ENCODE data around the gene ZSCAN20. TPM values are rescaled to one million over a fixed set of nuclear protein-coding genes. Genes with fewer than 3 reads are reported as not detected.

ZSCAN20 gene
- total and polyA plus RNA-seq, 5 donors from 2014 or later: 0.17 to 0.94 (median 0.35) TPM; not detected in 2

DNA sequence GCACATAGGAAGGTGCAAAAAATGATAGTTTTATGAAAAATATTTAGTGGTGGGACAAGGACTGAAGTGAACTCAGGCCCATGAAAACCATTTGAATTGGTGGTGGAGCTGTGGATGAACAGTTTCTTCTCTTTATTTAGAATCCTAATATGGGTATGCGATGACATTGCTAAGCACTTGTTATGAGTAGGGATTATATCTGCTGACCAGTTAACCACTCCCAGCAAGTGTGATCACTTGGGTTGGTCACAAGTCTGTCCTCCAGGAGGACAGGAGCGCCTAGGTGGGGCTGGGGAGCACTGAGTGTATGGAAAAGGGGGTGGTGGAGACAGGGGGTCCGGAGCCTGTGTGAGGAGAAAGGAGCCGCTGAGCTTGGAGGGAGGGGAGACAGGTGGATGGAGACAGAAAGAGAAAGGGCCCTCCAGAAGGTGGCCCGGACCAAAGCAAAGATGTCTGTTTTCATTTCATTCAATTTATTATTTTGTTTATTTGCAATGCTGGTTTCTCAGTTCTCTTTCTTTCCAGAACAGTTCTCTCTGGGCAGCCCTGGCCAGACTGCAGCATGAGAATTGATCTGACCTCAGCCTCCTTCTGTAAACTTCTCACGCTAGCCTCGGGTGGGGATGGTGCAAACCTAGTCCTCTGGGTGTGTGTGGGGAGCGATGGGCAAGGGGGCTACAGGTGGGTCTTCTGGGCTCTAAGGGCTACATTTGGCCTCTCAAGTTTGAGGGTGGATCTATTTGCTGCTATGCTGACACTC lies 9.9 kb upstream of the ZSCAN20 start:
- no peak overlapping the region for H3K4me3 ChIP-seq (ENCODE audit: low read depth, low read length)
- no peak overlapping the region for H3K27ac ChIP-seq (ENCODE audit: insufficient read depth, low read length, poor library complexity, severe bottlenecking)
- Mint-ChIP-seq H3K27me3 (peaks cover 13% of the 10 kb centered on the region), H3K9me3 (no peaks in the 10 kb centered on the region), H3K4me3 (no peak overlapping the region), H3K27ac (peak overlapping the region in 1 of 3 donors; percentile 26), H3K4me1 (no peaks in the 10 kb centered on the region), H3K36me3 (no peaks in the 10 kb centered on the region)
- no peaks in the 10 kb centered on the region for H3K27me3 ChIP-seq (ENCODE audit: control insufficient read depth, insufficient read depth, low read length)
- no peaks in the 10 kb centered on the region for H3K4me1 ChIP-seq (ENCODE audit: control insufficient read depth, insufficient read depth, low read length, poor library complexity, severe bottlenecking)
- H3K9me3 ChIP-seq (ENCODE audit: control insufficient read depth in 2 of 2, low read length in 2 of 2): no peaks in the 10 kb centered on the region
- H3K36me3 ChIP-seq (ENCODE audit: control insufficient read depth, insufficient read depth, low read length): no peaks in the 10 kb centered on the region
- ATAC-seq (ENCODE audit: low read depth in 2 of 2) (no peak), DNase-seq (no peak)

DNA sequence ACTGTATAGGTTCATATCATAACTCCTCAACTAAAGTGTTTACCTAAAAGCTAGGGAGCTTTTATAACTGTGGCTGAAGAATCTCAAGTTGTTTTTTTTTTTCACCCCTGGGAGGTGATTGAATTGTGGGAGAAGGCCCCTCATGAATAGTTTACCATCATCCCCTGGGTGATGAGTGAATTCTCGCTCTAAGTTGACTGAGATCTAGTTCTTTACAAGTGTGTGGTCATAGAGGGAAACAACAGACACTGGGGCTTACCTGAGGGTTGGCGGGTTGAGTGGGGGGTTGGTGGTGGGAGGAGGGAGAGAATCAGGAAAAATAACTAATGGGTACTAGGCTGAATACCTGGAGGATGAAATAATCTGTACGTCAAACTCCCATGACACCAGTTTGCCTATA lies 7.9 kb upstream of the ZSCAN20 start:
- no peaks in the 10 kb centered on the region for H3K9me3 Mint-ChIP-seq
- Histone ChIP-seq H3K36me3 (ENCODE audit: control insufficient read depth, insufficient read depth, low read length) (no peaks in the 10 kb centered on the region), H3K4me1 (ENCODE audit: control insufficient read depth, insufficient read depth, low read length, poor library complexity, severe bottlenecking) (no peaks in the 10 kb centered on the region), H3K4me3 (ENCODE audit: low read depth, low read length) (no peak overlapping the region), H3K9me3 (ENCODE audit: control insufficient read depth in 2 of 2, low read length in 2 of 2) (no peaks in the 10 kb centered on the region), H3K27me3 (ENCODE audit: control insufficient read depth, insufficient read depth, low read length) (no peaks in the 10 kb centered on the region), H3K27ac (ENCODE audit: insufficient read depth, low read length, poor library complexity, severe bottlenecking) (no peak overlapping the region)
- ATAC-seq (ENCODE audit: low read depth in 2 of 2): no peak
- H3K27me3 Mint-ChIP-seq: peaks cover 13% of the 10 kb centered on the region
- no peak overlapping the region for H3K27ac Mint-ChIP-seq
- no peak for DNase-seq
- H3K4me3 Mint-ChIP-seq: no peak overlapping the region
- H3K4me1 Mint-ChIP-seq: no peaks in the 10 kb centered on the region
- H3K36me3 Mint-ChIP-seq: no peaks in the 10 kb centered on the region

DNA sequence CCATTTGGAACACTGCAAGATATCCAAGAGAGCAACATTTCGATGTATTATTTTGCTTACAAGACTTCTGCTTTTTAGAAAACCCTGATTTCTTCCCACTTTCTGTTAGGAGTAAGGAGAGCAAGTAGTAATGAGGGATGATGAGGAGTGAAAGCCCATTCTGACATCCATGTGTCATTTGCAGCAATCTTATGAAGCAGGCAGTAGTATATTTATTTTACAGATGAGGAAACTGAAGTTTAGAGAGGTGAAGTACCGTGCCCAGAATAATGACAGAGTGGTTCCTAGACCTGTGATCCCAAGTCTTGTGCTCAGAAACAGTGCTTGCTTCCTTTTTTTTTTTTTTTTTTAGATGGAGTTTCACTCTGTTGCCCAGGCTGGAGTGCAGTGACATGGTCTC lies 7.1 kb upstream of the ZSCAN20 start:
- no peaks in the 10 kb centered on the region for H3K9me3 Mint-ChIP-seq
- Histone ChIP-seq H3K4me3 (ENCODE audit: low read depth, low read length) (no peak overlapping the region), H3K9me3 (ENCODE audit: control insufficient read depth in 2 of 2, low read length in 2 of 2) (no peaks in the 10 kb centered on the region), H3K36me3 (ENCODE audit: control insufficient read depth, insufficient read depth, low read length) (no peaks in the 10 kb centered on the region), H3K4me1 (ENCODE audit: control insufficient read depth, insufficient read depth, low read length, poor library complexity, severe bottlenecking) (no peaks in the 10 kb centered on the region), H3K27ac (ENCODE audit: insufficient read depth, low read length, poor library complexity, severe bottlenecking) (no peak overlapping the region), H3K27me3 (ENCODE audit: control insufficient read depth, insufficient read depth, low read length) (no peaks in the 10 kb centered on the region)
- DNase-seq: no peak
- H3K4me3 Mint-ChIP-seq: no peak overlapping the region
- no peaks in the 10 kb centered on the region for H3K4me1 Mint-ChIP-seq
- H3K36me3 Mint-ChIP-seq: no peaks in the 10 kb centered on the region
- no peak for ATAC-seq (ENCODE audit: low read depth in 2 of 2)
- peaks cover 13% of the 10 kb centered on the region for H3K27me3 Mint-ChIP-seq
- H3K27ac Mint-ChIP-seq: no peak overlapping the region

DNA sequence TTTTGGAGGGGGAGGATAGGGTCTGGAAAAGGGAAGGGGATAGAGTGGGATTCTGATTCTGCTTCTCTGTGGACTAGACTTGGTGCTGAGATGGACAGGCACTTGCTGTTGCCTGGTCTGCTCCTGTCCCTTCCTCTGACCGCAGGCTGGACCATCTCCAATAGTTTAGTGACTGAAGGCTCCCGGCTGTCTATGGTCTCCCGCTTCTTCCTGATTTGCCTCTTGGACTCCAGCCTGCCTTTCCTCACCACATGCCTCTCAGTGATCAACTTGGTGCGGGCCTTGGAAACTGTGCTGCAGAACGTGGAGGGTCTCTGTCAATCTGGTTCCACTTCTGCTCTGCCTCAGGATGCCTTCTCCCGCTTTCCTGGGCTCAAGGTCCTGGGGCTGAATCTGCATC lies 6.3 kb upstream of the ZSCAN20 start:
- Mint-ChIP-seq H3K4me3 (no peak overlapping the region), H3K27me3 (peaks cover 13% of the 10 kb centered on the region), H3K27ac (no peak overlapping the region), H3K4me1 (peaks cover 0 to 6% (median 4%) of the 10 kb centered on the region in 4 donors), H3K9me3 (no peaks in the 10 kb centered on the region), H3K36me3 (no peaks in the 10 kb centered on the region)
- H3K9me3 ChIP-seq (ENCODE audit: control insufficient read depth in 2 of 2, low read length in 2 of 2): no peaks in the 10 kb centered on the region
- no peaks in the 10 kb centered on the region for H3K27me3 ChIP-seq (ENCODE audit: control insufficient read depth, insufficient read depth, low read length)
- H3K4me3 ChIP-seq (ENCODE audit: low read depth, low read length): no peak overlapping the region
- no peaks in the 10 kb centered on the region for H3K4me1 ChIP-seq (ENCODE audit: control insufficient read depth, insufficient read depth, low read length, poor library complexity, severe bottlenecking)
- no peak for DNase-seq
- no peak overlapping the region for H3K27ac ChIP-seq (ENCODE audit: insufficient read depth, low read length, poor library complexity, severe bottlenecking)
- ATAC-seq (ENCODE audit: low read depth in 2 of 2): no peak
- H3K36me3 ChIP-seq (ENCODE audit: control insufficient read depth, insufficient read depth, low read length): no peaks in the 10 kb centered on the region

DNA sequence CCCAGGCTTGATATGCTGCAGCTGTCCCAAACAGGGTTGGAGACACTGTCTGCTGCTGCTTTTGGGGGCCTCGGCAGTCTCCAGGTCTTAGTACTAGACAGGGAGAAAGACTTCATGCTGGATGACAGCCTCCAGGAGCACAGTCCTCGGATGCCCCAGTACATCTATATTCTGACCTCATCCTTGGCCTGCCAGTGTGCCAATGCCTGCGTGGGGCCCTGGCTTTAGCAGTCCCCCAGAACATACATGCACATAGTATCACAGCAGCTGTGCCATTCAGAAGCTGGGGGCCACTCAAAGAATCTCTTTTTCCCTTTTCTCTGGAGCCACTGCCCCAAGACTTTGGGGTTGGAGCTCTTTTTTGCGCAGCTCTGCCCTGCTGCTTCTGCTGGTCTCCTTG lies 4.4 kb upstream of the ZSCAN20 start:
- no peaks in the 10 kb centered on the region for H3K36me3 Mint-ChIP-seq
- H3K4me3 ChIP-seq (ENCODE audit: low read depth, low read length): no peak overlapping the region
- no peak overlapping the region for H3K4me3 Mint-ChIP-seq
- H3K9me3 Mint-ChIP-seq: no peaks in the 10 kb centered on the region
- H3K27ac ChIP-seq (ENCODE audit: insufficient read depth, low read length, poor library complexity, severe bottlenecking): no peak overlapping the region
- H3K9me3 ChIP-seq (ENCODE audit: control insufficient read depth in 2 of 2, low read length in 2 of 2): no peaks in the 10 kb centered on the region
- H3K27ac Mint-ChIP-seq: no peak overlapping the region
- no peak for DNase-seq
- peaks cover 11% of the 10 kb centered on the region for H3K4me1 ChIP-seq (ENCODE audit: control insufficient read depth, insufficient read depth, low read length, poor library complexity, severe bottlenecking)
- no peaks in the 10 kb centered on the region for H3K36me3 ChIP-seq (ENCODE audit: control insufficient read depth, insufficient read depth, low read length)
- no peak for ATAC-seq (ENCODE audit: low read depth in 2 of 2)
- peaks cover 13% of the 10 kb centered on the region for H3K27me3 Mint-ChIP-seq
- H3K27me3 ChIP-seq (ENCODE audit: control insufficient read depth, insufficient read depth, low read length): no peaks in the 10 kb centered on the region
- peaks cover 4 to 24% (median 14%) of the 10 kb centered on the region in 4 donors for H3K4me1 Mint-ChIP-seq

DNA sequence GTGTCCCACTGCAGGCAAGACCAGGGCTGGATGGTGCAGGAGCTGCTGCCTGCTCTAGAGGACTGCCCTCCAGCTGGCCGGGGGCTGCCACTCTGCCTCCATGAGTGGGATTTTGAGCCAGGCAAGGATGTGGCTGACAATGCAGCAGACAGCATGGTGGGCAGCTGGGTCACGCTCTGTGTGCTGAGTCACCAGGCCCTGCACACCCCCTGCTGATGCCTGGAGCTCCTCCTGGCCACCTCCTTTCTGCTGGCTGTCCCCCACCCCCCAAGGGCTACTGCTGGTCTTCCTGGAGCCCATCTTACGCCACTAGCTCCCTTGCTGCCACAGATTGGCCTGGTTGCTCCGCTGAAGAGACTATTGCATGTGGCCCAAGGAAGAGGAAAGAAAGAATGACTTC lies 3.9 kb upstream of the ZSCAN20 start:
- no peaks in the 10 kb centered on the region for H3K36me3 Mint-ChIP-seq
- peaks cover 4 to 29% (median 17%) of the 10 kb centered on the region in 4 donors for H3K4me1 Mint-ChIP-seq
- no peak overlapping the region for H3K4me3 ChIP-seq (ENCODE audit: low read depth, low read length)
- no peak overlapping the region for H3K27ac Mint-ChIP-seq
- no peaks in the 10 kb centered on the region for H3K9me3 ChIP-seq (ENCODE audit: control insufficient read depth in 2 of 2, low read length in 2 of 2)
- H3K27me3 Mint-ChIP-seq: peaks cover 13% of the 10 kb centered on the region
- H3K27me3 ChIP-seq (ENCODE audit: control insufficient read depth, insufficient read depth, low read length): no peaks in the 10 kb centered on the region
- H3K9me3 Mint-ChIP-seq: no peaks in the 10 kb centered on the region
- no peak overlapping the region for H3K4me3 Mint-ChIP-seq
- DNase-seq (no peak), ATAC-seq (ENCODE audit: low read depth in 2 of 2) (no peak)
- no peaks in the 10 kb centered on the region for H3K36me3 ChIP-seq (ENCODE audit: control insufficient read depth, insufficient read depth, low read length)
- no peak overlapping the region for H3K27ac ChIP-seq (ENCODE audit: insufficient read depth, low read length, poor library complexity, severe bottlenecking)
- H3K4me1 ChIP-seq (ENCODE audit: control insufficient read depth, insufficient read depth, low read length, poor library complexity, severe bottlenecking): peaks cover 11% of the 10 kb centered on the region

DNA sequence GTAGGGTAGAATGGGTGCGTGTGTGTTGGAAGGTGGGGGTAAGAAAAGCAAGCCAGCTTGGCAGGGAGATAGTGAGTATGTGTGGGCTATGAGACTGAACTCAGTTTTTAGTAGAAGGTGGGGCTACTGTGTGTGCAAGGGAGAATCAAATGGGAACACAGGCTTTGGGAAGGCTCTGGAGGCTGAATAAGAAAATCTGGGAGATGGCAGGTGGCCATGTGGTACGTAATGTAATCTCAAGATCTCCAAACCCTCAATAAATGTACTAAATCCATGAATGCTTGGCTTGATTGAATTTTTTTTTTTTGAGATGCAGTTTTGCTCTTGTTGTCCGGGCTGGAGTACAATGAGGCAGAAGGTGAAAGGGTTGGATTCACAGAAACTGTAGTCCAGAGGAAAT lies 3.5 kb upstream of the ZSCAN20 start:
- H3K9me3 ChIP-seq (ENCODE audit: control insufficient read depth in 2 of 2, low read length in 2 of 2): no peaks in the 10 kb centered on the region
- no peak overlapping the region for H3K4me3 ChIP-seq (ENCODE audit: low read depth, low read length)
- H3K27me3 Mint-ChIP-seq: peaks cover 13% of the 10 kb centered on the region
- ATAC-seq (ENCODE audit: low read depth in 2 of 2): no peak
- no peaks in the 10 kb centered on the region for H3K27me3 ChIP-seq (ENCODE audit: control insufficient read depth, insufficient read depth, low read length)
- no peaks in the 10 kb centered on the region for H3K36me3 Mint-ChIP-seq
- no peaks in the 10 kb centered on the region for H3K9me3 Mint-ChIP-seq
- no peak overlapping the region for H3K27ac Mint-ChIP-seq
- H3K4me3 Mint-ChIP-seq: no peak overlapping the region
- no peak overlapping the region for H3K27ac ChIP-seq (ENCODE audit: insufficient read depth, low read length, poor library complexity, severe bottlenecking)
- no peak for DNase-seq
- H3K36me3 ChIP-seq (ENCODE audit: control insufficient read depth, insufficient read depth, low read length): no peaks in the 10 kb centered on the region
- peaks cover 4 to 29% (median 18%) of the 10 kb centered on the region in 4 donors for H3K4me1 Mint-ChIP-seq
- peaks cover 11% of the 10 kb centered on the region for H3K4me1 ChIP-seq (ENCODE audit: control insufficient read depth, insufficient read depth, low read length, poor library complexity, severe bottlenecking)

DNA sequence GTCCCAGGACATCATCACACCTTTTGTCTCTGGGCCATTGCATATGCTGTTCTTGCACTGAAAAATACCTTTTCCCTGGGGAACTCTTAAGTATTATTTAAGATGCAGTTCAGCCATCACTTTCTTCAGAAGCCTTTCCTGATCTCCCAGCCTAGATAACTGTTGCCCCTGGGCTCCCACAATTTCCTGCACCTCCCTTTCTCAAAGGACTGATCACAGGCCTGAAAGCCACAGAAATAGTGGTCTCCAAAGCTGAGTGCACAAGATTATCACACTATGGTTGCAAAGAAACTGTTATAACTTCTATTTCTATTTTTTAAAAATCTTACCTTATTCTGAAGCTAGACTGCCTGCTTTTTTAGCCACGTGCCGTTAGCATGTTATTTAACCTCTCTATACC lies 2.8 kb upstream of the ZSCAN20 start:
- H3K9me3 ChIP-seq (ENCODE audit: control insufficient read depth in 2 of 2, low read length in 2 of 2): no peaks in the 10 kb centered on the region
- H3K4me1 ChIP-seq (ENCODE audit: control insufficient read depth, insufficient read depth, low read length, poor library complexity, severe bottlenecking): peaks cover 11% of the 10 kb centered on the region
- Mint-ChIP-seq H3K4me3 (no peak overlapping the region), H3K9me3 (no peaks in the 10 kb centered on the region), H3K27ac (no peak overlapping the region), H3K27me3 (peaks cover 7% of the 10 kb centered on the region), H3K36me3 (no peaks in the 10 kb centered on the region), H3K4me1 (peaks cover 4 to 29% (median 18%) of the 10 kb centered on the region in 4 donors)
- no peak overlapping the region for H3K4me3 ChIP-seq (ENCODE audit: low read depth, low read length)
- DNase-seq (no peak), ATAC-seq (ENCODE audit: low read depth in 2 of 2) (no peak)
- H3K27ac ChIP-seq (ENCODE audit: insufficient read depth, low read length, poor library complexity, severe bottlenecking): no peak overlapping the region
- no peaks in the 10 kb centered on the region for H3K36me3 ChIP-seq (ENCODE audit: control insufficient read depth, insufficient read depth, low read length)
- no peaks in the 10 kb centered on the region for H3K27me3 ChIP-seq (ENCODE audit: control insufficient read depth, insufficient read depth, low read length)
